ENCODE results near the gene CSTPP1.

DNA sequence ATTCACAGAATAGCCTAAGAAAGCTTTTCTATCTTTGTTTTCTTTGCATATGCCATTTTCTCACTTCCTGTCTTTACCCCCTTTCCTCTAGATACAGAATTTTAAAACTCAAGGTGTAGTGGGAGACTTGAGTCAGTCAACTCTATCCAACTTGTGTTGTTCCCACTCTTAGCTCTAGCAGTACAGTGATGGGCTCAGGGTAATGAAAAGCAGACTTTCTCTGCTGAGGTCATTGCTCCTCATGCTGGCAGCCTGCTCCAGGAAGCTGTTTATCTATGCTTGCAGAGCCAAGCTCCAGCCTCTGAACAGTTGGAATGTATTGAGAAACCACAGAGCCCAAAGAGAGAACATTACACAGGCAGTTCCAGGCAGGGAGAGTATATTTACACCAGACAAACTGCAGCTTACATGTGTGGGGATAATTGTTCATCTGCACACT lies 68.1 kb downstream of the CSTPP1 start:
- TF ChIP-seq, protein P1, sequence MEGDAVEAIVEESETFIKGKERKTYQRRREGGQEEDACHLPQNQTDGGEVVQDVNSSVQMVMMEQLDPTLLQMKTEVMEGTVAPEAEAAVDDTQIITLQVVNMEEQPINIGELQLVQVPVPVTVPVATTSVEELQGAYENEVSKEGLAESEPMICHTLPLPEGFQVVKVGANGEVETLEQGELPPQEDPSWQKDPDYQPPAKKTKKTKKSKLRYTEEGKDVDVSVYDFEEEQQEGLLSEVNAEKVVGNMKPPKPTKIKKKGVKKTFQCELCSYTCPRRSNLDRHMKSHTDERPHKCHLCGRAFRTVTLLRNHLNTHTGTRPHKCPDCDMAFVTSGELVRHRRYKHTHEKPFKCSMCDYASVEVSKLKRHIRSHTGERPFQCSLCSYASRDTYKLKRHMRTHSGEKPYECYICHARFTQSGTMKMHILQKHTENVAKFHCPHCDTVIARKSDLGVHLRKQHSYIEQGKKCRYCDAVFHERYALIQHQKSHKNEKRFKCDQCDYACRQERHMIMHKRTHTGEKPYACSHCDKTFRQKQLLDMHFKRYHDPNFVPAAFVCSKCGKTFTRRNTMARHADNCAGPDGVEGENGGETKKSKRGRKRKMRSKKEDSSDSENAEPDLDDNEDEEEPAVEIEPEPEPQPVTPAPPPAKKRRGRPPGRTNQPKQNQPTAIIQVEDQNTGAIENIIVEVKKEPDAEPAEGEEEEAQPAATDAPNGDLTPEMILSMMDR (IDR thresholded peaks at IDR 0.05) = no peak
- TF ChIP-seq POLR2A (IDR thresholded peaks at IDR 0.05) = no peak

Measured in tibial nerve (tissue), 3 donors.